ENCODE results near the gene UNC50.

- TF ChIP-seq CTCF (IDR thresholded peaks at IDR 0.05; ENCODE audit: low read length) (no peak), EZH2 (IDR thresholded peaks at IDR 0.05; ENCODE audit: borderline replicate concordance, low read length) (no peak)
Observed at GRCh38 chr2:98647636-98648035, 39.2 kb downstream of the UNC50 start.
